Stomach (tissue), 9 donors: ENCODE data around the gene RPS19. TPM values are rescaled to one million over a fixed set of nuclear protein-coding genes. Genes with fewer than 3 reads are reported as not detected.

Experiments used
- DNase-seq, 2 donors: peaks; one replicate each; pipeline versions ENCODE4 v3.0.0 to v3.0.0-alpha.2; 2013 to 2019
- H3K27ac ChIP-seq, 5 donors: fragments of 200-600 bp in 4 of 5; sonication (generic) in 4 of 5; one replicate each; pipeline ENCODE4 v1.5.1; 2013 to 2019; ENCODE audit warnings: mild to moderate bottlenecking in 1 of 5, moderate library complexity in 1 of 5
- H3K27me3 ChIP-seq, 3 donors: fragments of 200-600 bp; sonication (generic); one replicate each; pipeline ENCODE4 v1.5.1; 2017 to 2019; ENCODE audit warnings: mixed run types in 1 of 3
- H3K36me3 ChIP-seq, 4 donors: fragments of 200-600 bp; sonication (generic); 1 replicate in 3 of 4; 2 replicates in 1 of 4; pipeline ENCODE4 v1.5.1; 2016 to 2019
- H3K4me1 ChIP-seq, 4 donors: fragments of 200-600 bp; sonication (generic); one replicate each; pipeline ENCODE4 v1.5.1; 2016 to 2019
- H3K4me3 ChIP-seq, 4 donors: fragments of 200-600 bp; sonication (generic) in 3 of 4; one replicate each; pipeline ENCODE4 v1.5.1; 2016 to 2019; ENCODE audit warnings: mild to moderate bottlenecking in 1 of 4
- H3K9me3 ChIP-seq, 4 donors: fragments of 200-600 bp; sonication (generic); one replicate each; pipeline ENCODE4 v1.5.1; 2016 to 2019
- EP300 ChIP-seq: sonication (generic); formaldehyde crosslinking; IDR thresholded peaks from one replicate; pipeline ENCODE4 v1.6.1; 2017; ENCODE audit warnings: antibody characterized with exemption
- POLR2A ChIP-seq, 4 donors: fragments of 450-650 bp; IDR thresholded peaks; one replicate each; pipeline ENCODE4 v1.6.1; 2016; ENCODE audit warnings: antibody characterized with exemption in 4 of 4, control low read depth in 2 of 4, mild to moderate bottlenecking in 1 of 4, moderate library complexity in 1 of 4
- POLR2AphosphoS5 ChIP-seq, 3 donors: sonication (generic); formaldehyde crosslinking; IDR thresholded peaks; one replicate each; pipeline ENCODE4 v1.6.1; 2016; ENCODE audit warnings: antibody characterized with exemption in 3 of 3
- WGBS, 5 donors: extraction: QIAGEN DNeasy Blood & Tissue Kit in 3 of 5; methylation state at CpG; one replicate each; pipeline versions ENCODE4 v1.1.5 to v1.1.7; 2013 to 2018; 5-methylcytosine and 5-hydroxymethylcytosine counted together
- intact Hi-C: fragments of 100-400 bp; cut with DNase I; formaldehyde crosslinking; loops from one replicate; pipeline ENCODE4 v1.15.1; 2023; ENCODE audit warnings: low total_unique reads
- polyA plus RNA-seq, 3 donors: library from polyadenylated mRNA; stranded (reverse); fragments of 200-250 nt; gene quantifications; one replicate each; pipeline ENCODE4 v1.2.3, GENCODE V29; 2013
- total RNA-seq, 5 donors: library from RNA; depleted of rRNA; stranded (reverse); fragments of >200 nt; gene quantifications; one replicate each; pipeline versions ENCODE4 v1.1.0 to v1.2.3, GENCODE V29; 2014 to 2016
- TF ChIP-seq, protein P1 (sequence below), 7 experiments: fragments of 450-650 bp in 4 of 7; fragments of 200-600 bp in 3 of 7; sonication (generic) in 3 of 7; IDR thresholded peaks; one replicate each; pipeline ENCODE4 v1.5.1; 2016 to 2019; ENCODE audit warnings: antibody characterized with exemption in 7 of 7, control low read depth in 2 of 7, mild to moderate bottlenecking in 1 of 7
- donor health status: healthy with polysubstance abuse.
- donor health status: Bipolar disorder and iron deficiency.
- donor health status: healthy.

Gene RPS19
- total and polyA plus RNA-seq, 8 donors, result 394 to 4,242 (median 1,438) TPM

DNA sequence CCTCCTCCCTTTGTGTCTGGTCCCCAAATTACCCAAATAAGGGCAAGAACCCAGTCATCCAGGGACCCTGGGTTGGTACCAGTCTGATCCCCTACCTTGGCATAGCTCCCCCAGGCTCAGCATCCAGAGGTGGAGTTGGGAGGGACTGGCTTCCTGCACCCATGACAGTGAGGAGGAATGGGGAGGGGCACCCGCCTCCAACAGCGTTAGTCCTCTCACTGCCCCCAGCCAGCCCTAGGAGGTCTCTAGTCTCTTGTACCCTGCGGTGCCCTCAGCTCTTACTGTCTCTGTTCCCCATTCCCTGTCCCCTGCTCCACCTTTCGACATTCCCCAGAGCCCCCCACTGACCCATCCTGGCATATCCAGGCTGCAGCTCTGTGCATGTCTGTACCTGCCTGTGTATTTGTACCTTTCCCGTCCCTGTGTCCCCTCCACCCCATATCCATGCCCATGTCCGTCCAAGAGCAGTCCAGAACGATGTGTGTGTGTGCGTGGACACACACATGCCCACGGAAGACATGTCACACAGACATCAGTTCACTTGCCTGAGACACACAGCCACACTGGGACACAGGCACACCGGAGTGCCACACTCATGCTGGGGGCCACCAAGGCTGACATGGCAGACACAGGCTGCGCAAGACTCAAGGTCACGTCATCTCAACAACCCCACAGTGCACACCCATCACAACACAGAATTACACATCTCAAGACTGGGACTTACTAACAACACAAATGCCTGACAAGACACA lies 50.4 kb downstream of the RPS19 start:
- intact Hi-C loops, result no loop called here
- no peak overlapping the region for H3K4me3 ChIP-seq
- H3K36me3 ChIP-seq, result peaks cover 13 to 35% (median 26%) of the 10 kb centered on the region in 4 donors
- TF ChIP-seq POLR2AphosphoS5 (IDR thresholded peaks at IDR 0.05) (no peak), EP300 (no peak), POLR2A (IDR thresholded peaks at IDR 0.05) (no peak)
- TF ChIP-seq, protein P1, sequence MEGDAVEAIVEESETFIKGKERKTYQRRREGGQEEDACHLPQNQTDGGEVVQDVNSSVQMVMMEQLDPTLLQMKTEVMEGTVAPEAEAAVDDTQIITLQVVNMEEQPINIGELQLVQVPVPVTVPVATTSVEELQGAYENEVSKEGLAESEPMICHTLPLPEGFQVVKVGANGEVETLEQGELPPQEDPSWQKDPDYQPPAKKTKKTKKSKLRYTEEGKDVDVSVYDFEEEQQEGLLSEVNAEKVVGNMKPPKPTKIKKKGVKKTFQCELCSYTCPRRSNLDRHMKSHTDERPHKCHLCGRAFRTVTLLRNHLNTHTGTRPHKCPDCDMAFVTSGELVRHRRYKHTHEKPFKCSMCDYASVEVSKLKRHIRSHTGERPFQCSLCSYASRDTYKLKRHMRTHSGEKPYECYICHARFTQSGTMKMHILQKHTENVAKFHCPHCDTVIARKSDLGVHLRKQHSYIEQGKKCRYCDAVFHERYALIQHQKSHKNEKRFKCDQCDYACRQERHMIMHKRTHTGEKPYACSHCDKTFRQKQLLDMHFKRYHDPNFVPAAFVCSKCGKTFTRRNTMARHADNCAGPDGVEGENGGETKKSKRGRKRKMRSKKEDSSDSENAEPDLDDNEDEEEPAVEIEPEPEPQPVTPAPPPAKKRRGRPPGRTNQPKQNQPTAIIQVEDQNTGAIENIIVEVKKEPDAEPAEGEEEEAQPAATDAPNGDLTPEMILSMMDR (IDR thresholded peaks at IDR 0.05), result no peak
- DNase-seq, result no peak
- H3K27me3 ChIP-seq, result peaks cover 7 to 55% (median 42%) of the 10 kb centered on the region in 3 donors
- no peak overlapping the region for H3K27ac ChIP-seq
- peaks cover 5 to 34% (median 27%) of the 10 kb centered on the region in 4 donors for H3K4me1 ChIP-seq
- 44 to 56% (median 49%) methylated on average over 11 to 12 of the region's 12 CpGs for WGBS, 5 donors
- H3K9me3 ChIP-seq, result no peaks in the 10 kb centered on the region

DNA sequence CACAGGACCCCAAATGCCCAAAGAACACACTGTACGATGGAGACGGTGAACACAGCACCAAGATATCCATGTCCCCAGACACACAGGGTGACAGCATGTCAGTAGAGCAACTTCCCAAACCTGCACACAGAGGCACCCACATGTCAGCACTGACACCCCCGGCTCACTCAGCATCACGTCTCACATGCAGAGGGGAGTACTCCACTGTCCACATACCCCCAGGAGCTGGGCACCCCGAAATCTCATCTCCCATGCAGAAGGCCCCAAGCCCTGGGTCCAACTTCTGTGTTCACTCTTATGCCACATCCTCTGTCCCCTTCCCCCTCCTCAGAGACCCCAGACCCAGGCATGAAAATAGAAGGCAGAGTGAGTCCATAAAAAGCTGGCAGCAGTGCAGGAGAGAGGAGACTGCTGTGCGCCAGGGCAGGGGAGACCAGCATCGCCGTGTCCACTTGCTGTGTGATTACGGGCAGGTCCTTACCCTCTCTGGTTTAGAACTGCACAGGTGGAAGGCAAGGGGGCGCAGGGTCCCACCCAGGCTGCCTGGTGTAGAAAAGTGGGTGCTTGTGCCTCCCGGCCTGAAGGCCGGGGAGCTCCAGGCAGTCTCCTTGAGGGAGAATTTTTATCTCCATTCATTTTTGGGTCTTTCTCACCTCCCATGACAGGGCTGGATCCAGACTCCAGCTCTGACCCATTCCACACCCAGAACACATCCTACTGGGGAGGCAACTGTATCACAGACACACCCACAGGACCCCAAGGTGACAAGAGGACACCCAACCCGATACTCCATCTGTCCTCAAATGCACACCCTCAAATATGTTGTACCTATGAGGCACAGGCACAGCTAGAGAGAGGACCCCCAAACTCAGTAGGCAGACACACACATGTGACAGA lies 51.2 kb downstream of the RPS19 start:
- peaks cover 7 to 63% (median 49%) of the 10 kb centered on the region in 3 donors for H3K27me3 ChIP-seq
- WGBS, 5 donors, result 42 to 66% (median 49%) methylated on average over 12 to 13 of the region's 13 CpGs
- DNase-seq, result no peak

DNA sequence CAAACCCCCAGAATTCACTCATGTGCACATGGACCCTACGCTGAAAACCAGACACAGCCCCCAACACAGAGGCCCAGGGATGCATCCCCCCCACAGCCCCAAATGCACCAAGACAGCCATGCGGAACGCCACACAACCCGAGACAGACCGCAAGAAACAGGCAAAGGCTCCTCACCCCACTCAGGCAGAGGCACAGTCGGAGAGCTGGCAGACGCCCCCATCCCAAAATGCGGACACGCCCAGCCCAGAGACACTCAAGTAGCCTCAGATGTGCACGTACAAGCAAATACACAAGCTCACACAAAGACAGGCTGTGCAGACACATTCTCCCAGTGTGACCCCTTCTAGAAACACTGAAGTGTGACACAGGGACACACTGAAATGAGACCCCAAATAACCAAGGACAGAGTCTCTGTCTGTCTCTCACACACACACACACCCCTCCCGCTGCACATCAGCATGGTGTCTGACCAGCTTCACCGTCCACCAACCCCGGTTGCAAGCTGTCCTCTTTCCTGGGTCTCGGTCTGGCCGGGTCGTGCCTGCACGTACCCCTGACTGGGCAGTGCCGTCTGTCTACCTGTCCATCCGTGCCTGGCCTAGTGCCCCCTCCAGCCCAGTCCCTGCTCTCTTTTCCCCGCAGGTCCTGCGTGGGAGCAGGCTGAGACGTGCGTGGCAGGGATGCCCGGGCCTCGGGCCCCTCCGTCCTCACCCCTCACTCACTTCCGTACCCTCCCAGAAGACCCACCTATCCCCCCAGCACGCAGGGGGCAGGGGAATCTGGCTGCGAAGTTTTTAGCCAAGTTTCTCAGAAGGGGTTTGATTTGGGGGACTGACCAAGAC lies 52.1 kb downstream of the RPS19 start:
- TF ChIP-seq POLR2AphosphoS5 (IDR thresholded peaks at IDR 0.05) (no peak), EP300 (no peak), POLR2A (IDR thresholded peaks at IDR 0.05) (no peak)
- TF ChIP-seq, protein P1 (IDR thresholded peaks at IDR 0.05), result no peak
- intact Hi-C loops, result no loop called here
- H3K36me3 ChIP-seq, result peaks cover 0 to 18% (median 9%) of the 10 kb centered on the region in 4 donors
- no peak overlapping the region for H3K27ac ChIP-seq
- WGBS, 5 donors, result 6 to 13% (median 10%) methylated on average over 25 to 29 of the region's 29 CpGs
- DNase-seq, result no peak
- no peak overlapping the region for H3K4me3 ChIP-seq
- no peaks in the 10 kb centered on the region for H3K9me3 ChIP-seq
- H3K27me3 ChIP-seq, result peaks cover 7 to 72% (median 56%) of the 10 kb centered on the region in 3 donors
- peaks cover 5 to 31% (median 23%) of the 10 kb centered on the region in 4 donors for H3K4me1 ChIP-seq

More for the DNA sequence above, 51.2 kb downstream of the RPS19 start:
- TF ChIP-seq, protein P1 (IDR thresholded peaks at IDR 0.05), result no peak
- TF ChIP-seq EP300 (no peak), POLR2AphosphoS5 (IDR thresholded peaks at IDR 0.05) (no peak), POLR2A (IDR thresholded peaks at IDR 0.05) (no peak)
- intact Hi-C loops, result no loop called here
- Histone ChIP-seq H3K27ac (no peak overlapping the region), H3K4me1 (peaks cover 5 to 31% (median 25%) of the 10 kb centered on the region in 4 donors), H3K9me3 (no peaks in the 10 kb centered on the region), H3K4me3 (no peak overlapping the region), H3K36me3 (peaks cover 4 to 27% (median 18%) of the 10 kb centered on the region in 4 donors)
